Neural cell (in vitro differentiated cells): ENCODE measurements around the gene WDR70. TPM values are rescaled to one million over a fixed set of nuclear protein-coding genes. Genes with fewer than 3 reads are reported as not detected.

ENCODE experiments used
- H2AFZ ChIP-seq: fragments of 200-600, 300-800 bp; sonication (generic), shearing (Covaris generic); 2 replicates; pipeline ENCODE4 v1.6.0; 2014; ENCODE audit warnings: low read depth, mild to moderate bottlenecking, antibody characterized with exemption, low read length, moderate library complexity
- H3F3A ChIP-seq: fragments of 200-600 bp; shearing (Covaris generic); 2 replicates; pipeline ENCODE4 v1.6.1; 2016; ENCODE audit warnings: mild to moderate bottlenecking, moderate library complexity, mixed read lengths, antibody characterized with exemption, low read length; ENCODE audit not compliant: insufficient read depth, poor library complexity, severe bottlenecking
- H3K27ac ChIP-seq: fragments of 200-600, 300-800 bp; sonication (generic), shearing (Covaris generic); 2 replicates; pipeline ENCODE4 v1.5.1; 2014; ENCODE audit warnings: mild to moderate bottlenecking, low read length, moderate library complexity
- H3K27me3 ChIP-seq: fragments of 300-800, 200-600 bp; sonication (generic), shearing (Covaris generic); 2 replicates; pipeline ENCODE4 v1.6.0; 2014; ENCODE audit warnings: mild to moderate bottlenecking, low read depth, low read length, moderate library complexity; ENCODE audit not compliant: insufficient read depth
- H3K36me3 ChIP-seq: fragments of 300-800, 200-600 bp; sonication (generic), shearing (Covaris generic); 2 replicates; pipeline ENCODE4 v1.5.1; 2014; ENCODE audit warnings: mild to moderate bottlenecking, antibody characterized with exemption, low read length, moderate library complexity; ENCODE audit not compliant: insufficient read depth
- H3K4me2 ChIP-seq: fragments of 300-800, 200-600 bp; sonication (generic), shearing (Covaris generic); 2 replicates; pipeline ENCODE4 v1.6.0; 2014; ENCODE audit warnings: mild to moderate bottlenecking, low read length
- H3K4me3 ChIP-seq: fragments of 300-800, 200-600 bp; sonication (generic), shearing (Covaris generic); 2 replicates; pipeline ENCODE4 v1.5.1; 2014; ENCODE audit warnings: mild to moderate bottlenecking, low read length, moderate library complexity
- H3K79me2 ChIP-seq: fragments of 200-600 bp; shearing (Covaris generic); replicated peaks from 2 replicates; pipeline ENCODE4 v1.6.0; 2014; ENCODE audit warnings: mild to moderate bottlenecking, low read length, moderate library complexity; ENCODE audit not compliant: insufficient read depth
- H3K9ac ChIP-seq: fragments of 300-800, 200-600 bp; sonication (generic), shearing (Covaris generic); 2 replicates; pipeline ENCODE4 v1.6.1; 2016; ENCODE audit warnings: mild to moderate bottlenecking, low read length, mixed read lengths
- H3K9me2 ChIP-seq: fragments of 200-600 bp; shearing (Covaris generic); 2 replicates; pipeline ENCODE4 v1.6.1; 2016; ENCODE audit warnings: mild to moderate bottlenecking, low read length, mixed read lengths; ENCODE audit not compliant: insufficient read depth
- H3K9me3 ChIP-seq: fragments of 200-600, 300-800 bp; sonication (generic), shearing (Covaris generic); 2 replicates; pipeline ENCODE4 v1.6.1; 2016; ENCODE audit warnings: mild to moderate bottlenecking, mixed run types, low read length, moderate library complexity, mixed read lengths
- H4K20me1 ChIP-seq: fragments of 200-600 bp; shearing (Covaris generic); 2 replicates; pipeline ENCODE4 v1.6.1; 2016; ENCODE audit warnings: mild to moderate bottlenecking, mixed run types; ENCODE audit not compliant: insufficient read depth
- CTCF ChIP-seq: fragments of 450-650 bp; IDR thresholded peaks from 2 replicates; pipeline ENCODE4 v1.5.1; 2014; ENCODE audit warnings: antibody characterized with exemption, mild to moderate bottlenecking, moderate library complexity; ENCODE audit not compliant: poor library complexity, severe bottlenecking
- EP300 ChIP-seq: fragments of 450-650 bp; conservative IDR thresholded peaks from 2 replicates; pipeline ENCODE4 v1.6.1; 2014; ENCODE audit warnings: antibody characterized with exemption, mild to moderate bottlenecking, moderate library complexity; ENCODE audit not compliant: poor library complexity, severe bottlenecking
- EZH2 ChIP-seq: fragments of 200-600, 300-800 bp; shearing (Covaris generic), sonication (generic); IDR thresholded peaks from 2 replicates; pipeline ENCODE4 v1.6.1; 2014; ENCODE audit warnings: antibody characterized with exemption, low read length, borderline replicate concordance, mild to moderate bottlenecking; ENCODE audit not compliant: insufficient read depth, poor library complexity, severe bottlenecking
- MXI1 ChIP-seq: fragments of 450-650 bp; conservative IDR thresholded peaks from 2 replicates; pipeline ENCODE4 v1.6.1; 2014; ENCODE audit warnings: antibody characterized with exemption, mild to moderate bottlenecking; ENCODE audit not compliant: poor library complexity, severe bottlenecking
- POLR2AphosphoS5 ChIP-seq: IDR thresholded peaks from 2 replicates; pipeline ENCODE4 v1.6.1; 2012
- RAD21 ChIP-seq: fragments of 450-650 bp; conservative IDR thresholded peaks from 2 replicates; pipeline ENCODE4 v1.6.1; 2014; ENCODE audit warnings: antibody characterized with exemption, mild to moderate bottlenecking, moderate library complexity
- SMC3 ChIP-seq: fragments of 450-650 bp; conservative IDR thresholded peaks from 2 replicates; pipeline ENCODE4 v1.6.1; 2014; ENCODE audit warnings: antibody characterized with exemption, mild to moderate bottlenecking, moderate library complexity; ENCODE audit not compliant: poor library complexity
- TAF1 ChIP-seq: IDR thresholded peaks from 2 replicates; pipeline ENCODE4 v1.6.1; 2012; ENCODE audit warnings: low read depth
- polyA plus RNA-seq: library from polyadenylated mRNA; depleted of rRNA; stranded (reverse); fragments of >200 nt; gene quantifications from 2 replicates; pipeline ENCODE4 v1.2.3, GENCODE V29; 2014
- TF ChIP-seq, protein P1 (sequence below): IDR thresholded peaks from 2 replicates; pipeline ENCODE4 v1.6.1; 2012; ENCODE audit warnings: borderline replicate concordance

The WDR70 gene
- polyA plus RNA-seq, 1 donor from 2014 or later, result 40.9 TPM

- H3K9me3 ChIP-seq, result no peaks in the 10 kb centered on the region
- no peaks in the 10 kb centered on the region for H3K9me2 ChIP-seq
- no peak overlapping the region for H3K9ac ChIP-seq
- no peak for TF ChIP-seq CTCF
- no peak for TF ChIP-seq POLR2AphosphoS5
- TF ChIP-seq EP300, result no peak
- TF ChIP-seq MXI1, result no peak
- TF ChIP-seq TAF1, result no peak
- no peak for TF ChIP-seq EZH2
- TF ChIP-seq SMC3, result no peak
- no peak for TF ChIP-seq RAD21
- TF ChIP-seq, protein P1, sequence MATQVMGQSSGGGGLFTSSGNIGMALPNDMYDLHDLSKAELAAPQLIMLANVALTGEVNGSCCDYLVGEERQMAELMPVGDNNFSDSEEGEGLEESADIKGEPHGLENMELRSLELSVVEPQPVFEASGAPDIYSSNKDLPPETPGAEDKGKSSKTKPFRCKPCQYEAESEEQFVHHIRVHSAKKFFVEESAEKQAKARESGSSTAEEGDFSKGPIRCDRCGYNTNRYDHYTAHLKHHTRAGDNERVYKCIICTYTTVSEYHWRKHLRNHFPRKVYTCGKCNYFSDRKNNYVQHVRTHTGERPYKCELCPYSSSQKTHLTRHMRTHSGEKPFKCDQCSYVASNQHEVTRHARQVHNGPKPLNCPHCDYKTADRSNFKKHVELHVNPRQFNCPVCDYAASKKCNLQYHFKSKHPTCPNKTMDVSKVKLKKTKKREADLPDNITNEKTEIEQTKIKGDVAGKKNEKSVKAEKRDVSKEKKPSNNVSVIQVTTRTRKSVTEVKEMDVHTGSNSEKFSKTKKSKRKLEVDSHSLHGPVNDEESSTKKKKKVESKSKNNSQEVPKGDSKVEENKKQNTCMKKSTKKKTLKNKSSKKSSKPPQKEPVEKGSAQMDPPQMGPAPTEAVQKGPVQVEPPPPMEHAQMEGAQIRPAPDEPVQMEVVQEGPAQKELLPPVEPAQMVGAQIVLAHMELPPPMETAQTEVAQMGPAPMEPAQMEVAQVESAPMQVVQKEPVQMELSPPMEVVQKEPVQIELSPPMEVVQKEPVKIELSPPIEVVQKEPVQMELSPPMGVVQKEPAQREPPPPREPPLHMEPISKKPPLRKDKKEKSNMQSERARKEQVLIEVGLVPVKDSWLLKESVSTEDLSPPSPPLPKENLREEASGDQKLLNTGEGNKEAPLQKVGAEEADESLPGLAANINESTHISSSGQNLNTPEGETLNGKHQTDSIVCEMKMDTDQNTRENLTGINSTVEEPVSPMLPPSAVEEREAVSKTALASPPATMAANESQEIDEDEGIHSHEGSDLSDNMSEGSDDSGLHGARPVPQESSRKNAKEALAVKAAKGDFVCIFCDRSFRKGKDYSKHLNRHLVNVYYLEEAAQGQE, result no peak
- no peak overlapping the region for H3K4me2 ChIP-seq
- H3K4me3 ChIP-seq, result no peak overlapping the region
- no peaks in the 10 kb centered on the region for H3K36me3 ChIP-seq
- no peaks in the 10 kb centered on the region for H3K27me3 ChIP-seq
- no peak overlapping the region for H3K27ac ChIP-seq
- H3K79me2 ChIP-seq, result no peaks in the 10 kb centered on the region
- no peaks in the 10 kb centered on the region for H3F3A ChIP-seq
- no peak overlapping the region for H2AFZ ChIP-seq
- H4K20me1 ChIP-seq, result no peaks in the 10 kb centered on the region
Observed at GRCh38 chr5:37730896-37731455, 351.9 kb downstream of the WDR70 start.

DNA sequence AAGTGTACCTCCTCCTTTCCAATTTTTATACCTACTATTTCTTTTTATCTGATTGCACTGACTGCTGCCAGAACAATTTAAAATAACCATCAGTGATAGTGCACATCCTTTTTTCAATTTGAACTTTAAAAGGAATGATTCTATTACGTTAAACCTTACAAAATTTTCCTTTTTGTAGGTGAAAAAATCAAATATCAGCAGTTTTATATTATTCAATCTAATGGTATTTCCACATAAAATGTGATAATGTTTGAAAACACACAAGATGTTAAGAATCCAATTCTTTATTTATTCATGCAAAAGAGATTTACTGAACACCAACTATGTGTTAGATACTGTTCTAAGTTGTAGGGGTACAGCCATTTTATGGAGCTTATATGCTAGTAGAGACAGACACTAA lies 355.0 kb downstream of the WDR70 start:
- Histone ChIP-seq H3K36me3 (no peaks in the 10 kb centered on the region), H3K9me2 (no peaks in the 10 kb centered on the region), H3K9ac (no peak overlapping the region), H3K4me3 (no peak overlapping the region), H4K20me1 (no peaks in the 10 kb centered on the region), H3K27ac (no peak overlapping the region), H2AFZ (no peak overlapping the region), H3F3A (no peaks in the 10 kb centered on the region), H3K4me2 (no peak overlapping the region), H3K9me3 (no peaks in the 10 kb centered on the region), H3K27me3 (no peaks in the 10 kb centered on the region), H3K79me2 (no peaks in the 10 kb centered on the region)
- TF ChIP-seq EP300 (no peak), EZH2 (no peak), MXI1 (no peak), TAF1 (no peak), CTCF (no peak), SMC3 (no peak), POLR2AphosphoS5 (no peak), RAD21 (no peak)
- TF ChIP-seq, protein P1, result no peak
